HG03097 (cell line): ENCODE measurements around the gene NKIRAS1.

Experiments
- ATAC-seq: cut with Tn5 transposase; IDR thresholded peaks from one replicate; pipeline ENCODE4 v1.9.1; 2021; ENCODE audit not compliant: unreplicated experiment, low FRiP score

The NKIRAS1 gene

DNA sequence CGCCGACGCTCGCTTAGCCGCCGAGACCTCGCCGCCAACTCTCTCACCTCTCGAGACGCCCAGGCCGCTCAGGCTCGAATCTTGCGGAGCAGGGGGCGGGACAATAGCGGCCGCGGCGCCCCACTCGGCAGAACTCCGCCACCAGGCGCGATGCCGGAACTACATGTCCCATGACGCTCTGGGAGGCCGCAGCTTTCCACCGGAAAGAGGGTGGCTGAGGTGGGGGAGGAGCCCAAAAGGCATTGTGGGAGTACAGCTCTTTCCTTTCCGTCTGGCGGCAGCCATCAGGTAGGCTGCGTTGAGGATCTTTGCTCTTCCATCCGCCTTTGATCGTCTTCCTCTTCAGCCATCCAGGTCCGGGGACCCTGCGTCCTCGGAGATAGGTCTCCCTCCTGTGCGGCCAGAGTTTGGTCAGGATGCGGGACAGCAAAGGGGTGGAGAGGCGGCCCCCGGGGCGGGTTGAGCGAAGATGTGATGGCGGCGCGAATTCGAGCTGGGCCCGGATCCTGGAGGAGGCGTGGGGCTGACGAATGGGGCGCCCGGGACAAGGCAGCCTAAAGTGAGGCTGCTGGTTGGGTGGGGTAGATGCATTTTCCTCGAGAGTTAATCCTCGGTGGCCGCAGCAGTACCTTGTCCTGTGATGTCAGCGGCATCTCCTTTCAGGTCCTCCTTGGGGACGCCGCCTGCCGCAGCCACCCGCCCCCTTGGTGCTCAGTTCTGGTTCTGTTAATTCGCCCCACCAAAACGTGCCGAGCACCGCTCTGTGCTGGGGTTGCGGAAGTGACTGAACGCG, at the start of gene NKIRAS1, which contains the start of gene RPL15:
TSS of gene NKIRAS1 (minus strand) at position 105 of the 793 bp plus-strand sequence. CDS start 6,086 bp downstream, outside the sequence.
TSS of gene RPL15 (plus strand) at position 247 of the 793 bp plus-strand sequence. CDS start 728 bp downstream, outside the sequence.
- peak; percentile 95 for ATAC-seq

DNA sequence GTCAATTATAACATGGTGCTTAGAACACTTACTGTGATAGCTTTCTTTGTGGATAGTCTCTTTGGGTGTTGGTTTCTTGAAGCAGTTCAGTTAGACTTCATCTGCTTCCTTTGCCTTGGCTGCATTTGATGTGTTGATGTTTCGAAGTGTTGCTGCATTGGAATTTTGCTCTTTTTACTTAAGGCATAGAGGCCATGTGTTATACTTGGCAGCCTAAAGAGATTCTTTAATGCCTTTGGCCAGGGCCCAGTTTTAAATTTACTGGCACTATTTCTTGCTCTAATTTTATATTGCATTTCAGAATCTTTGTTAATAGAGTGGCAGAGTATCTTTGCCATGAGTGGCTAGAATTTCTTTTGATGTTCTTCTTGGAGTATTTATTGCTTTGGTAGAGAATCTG, 49.5 kb upstream of the NKIRAS1 start:
- no peak for ATAC-seq

- ATAC-seq = no peak
These were observed 47.9 kb upstream of the NKIRAS1 start for GRCh38 chr3:23964537-23965235.

DNA sequence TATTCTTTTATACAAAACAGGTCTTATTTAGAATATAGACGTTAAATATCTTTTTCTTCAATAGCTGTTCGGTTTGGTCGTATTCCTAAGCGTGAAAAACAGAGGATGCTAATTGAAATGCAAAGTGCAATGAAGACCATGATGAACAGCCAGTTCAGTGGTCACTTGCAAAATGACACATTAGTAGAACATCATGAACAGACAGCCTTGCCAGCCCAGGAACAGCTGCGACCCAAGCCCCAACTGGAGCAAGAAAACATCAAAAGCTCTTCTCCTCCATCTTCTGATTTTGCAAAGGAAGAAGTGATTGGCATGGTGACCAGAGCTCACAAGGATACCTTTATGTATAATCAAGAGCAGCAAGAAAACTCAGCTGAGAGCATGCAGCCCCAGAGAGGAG, 45.1 kb upstream of the NKIRAS1 start:
- ATAC-seq = no peak

- ATAC-seq = no peak
These were observed 44.3 kb upstream of the NKIRAS1 start for GRCh38 chr3:23961066-23961465.

- no peak for ATAC-seq
These were observed 43.9 kb upstream of the NKIRAS1 start for GRCh38 chr3:23960649-23961048.

DNA sequence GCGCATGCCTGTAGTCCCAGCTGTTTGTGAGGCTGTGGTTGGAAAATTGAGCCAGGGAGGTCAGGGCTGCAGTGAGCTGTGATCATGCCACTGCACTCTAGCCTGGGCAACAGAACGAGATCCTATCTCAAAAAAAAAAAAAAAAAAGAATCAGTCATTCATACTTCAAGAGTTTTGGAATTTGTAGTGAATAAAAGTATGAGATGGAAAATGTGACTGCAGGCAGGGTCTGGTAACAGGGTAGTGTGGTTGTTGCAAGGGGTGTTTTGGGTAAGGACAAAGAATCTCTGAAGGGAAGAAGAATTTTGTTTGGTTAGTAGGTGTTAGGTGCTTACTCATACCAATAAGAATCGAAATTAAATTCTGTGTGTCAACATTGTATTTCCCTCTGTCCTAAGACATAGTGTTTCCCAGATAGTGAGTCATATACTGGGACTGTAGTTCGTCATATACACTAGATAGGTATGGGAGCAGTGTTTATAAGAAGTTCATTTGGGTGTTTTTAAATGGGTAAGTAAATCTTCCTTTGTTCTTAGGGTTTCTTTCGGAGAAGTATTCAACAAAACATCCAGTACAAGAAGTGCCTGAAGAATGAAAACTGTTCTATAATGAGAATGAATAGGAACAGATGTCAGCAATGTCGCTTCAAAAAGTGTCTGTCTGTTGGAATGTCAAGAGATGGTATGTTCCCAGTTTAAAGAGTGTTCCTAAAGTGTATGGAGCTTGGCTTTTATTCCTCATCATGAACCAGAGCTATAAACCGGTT, 42.5 kb upstream of the NKIRAS1 start:
- no peak for ATAC-seq

GRCh38 chr3:23956701-23957100, 39.9 kb upstream of the NKIRAS1 start:
- no peak for ATAC-seq

DNA sequence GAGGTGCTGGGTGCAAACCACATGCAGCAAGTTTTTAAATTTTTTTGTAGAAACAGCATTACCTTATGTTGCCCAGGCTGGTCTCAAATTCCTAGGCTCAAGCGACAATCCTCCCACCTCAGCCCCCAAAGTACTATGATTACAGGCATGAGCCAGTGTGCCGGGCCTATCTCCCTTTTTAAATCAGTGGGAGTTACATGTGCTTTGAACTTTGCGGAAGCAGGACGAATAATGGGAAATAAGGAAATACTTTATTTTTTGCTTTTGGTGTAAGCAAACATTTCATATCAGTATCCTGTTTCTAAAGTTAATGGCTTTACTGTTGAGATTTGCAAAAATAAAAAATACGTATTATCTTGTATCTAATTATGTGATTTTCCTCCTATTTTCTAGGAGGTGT, 37.4 kb upstream of the NKIRAS1 start:
- ATAC-seq = no peak

DNA sequence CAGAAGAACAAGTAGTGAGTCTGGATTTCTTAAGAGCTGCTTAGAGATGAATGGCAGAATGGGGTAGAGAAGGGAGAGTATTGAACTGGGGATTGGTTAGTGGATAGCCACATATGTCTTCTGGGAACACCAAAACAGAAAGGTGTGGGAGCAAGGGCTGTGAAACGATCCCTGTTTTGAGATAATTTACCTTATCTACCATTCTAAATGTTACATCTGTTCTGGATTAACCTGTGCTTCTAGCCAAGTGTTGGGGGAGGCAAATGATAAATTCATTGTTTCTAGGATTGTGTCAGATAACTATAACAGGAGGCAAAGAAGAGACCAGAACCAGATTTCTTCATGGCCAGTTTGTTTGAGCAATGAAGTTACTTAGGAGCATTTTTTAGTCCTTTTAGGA, 36.7 kb upstream of the NKIRAS1 start:
- no peak for ATAC-seq

- ATAC-seq = peak; percentile 33
These were observed 35.9 kb upstream of the NKIRAS1 start for GRCh38 chr3:23952646-23953045.

DNA sequence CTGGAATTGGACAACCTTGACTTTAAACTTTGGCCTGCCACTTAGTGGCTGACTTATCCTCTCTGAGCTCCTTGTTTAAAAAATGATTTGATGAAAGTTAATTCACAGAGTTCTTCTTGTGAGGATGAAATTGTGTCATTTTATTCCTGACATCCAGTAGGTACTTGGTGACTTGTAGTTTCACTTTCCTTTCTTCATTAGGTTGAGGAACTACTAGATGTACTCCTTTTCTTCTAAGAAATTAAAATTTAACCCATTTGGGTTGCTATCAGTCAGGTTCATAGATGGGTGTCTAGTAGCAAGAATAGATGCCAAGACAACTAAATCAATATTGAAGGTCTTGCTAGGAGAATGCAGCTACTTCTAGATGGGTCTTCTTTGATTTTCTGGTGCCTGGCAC, 33.5 kb upstream of the NKIRAS1 start:
- ATAC-seq = peak; percentile 38

DNA sequence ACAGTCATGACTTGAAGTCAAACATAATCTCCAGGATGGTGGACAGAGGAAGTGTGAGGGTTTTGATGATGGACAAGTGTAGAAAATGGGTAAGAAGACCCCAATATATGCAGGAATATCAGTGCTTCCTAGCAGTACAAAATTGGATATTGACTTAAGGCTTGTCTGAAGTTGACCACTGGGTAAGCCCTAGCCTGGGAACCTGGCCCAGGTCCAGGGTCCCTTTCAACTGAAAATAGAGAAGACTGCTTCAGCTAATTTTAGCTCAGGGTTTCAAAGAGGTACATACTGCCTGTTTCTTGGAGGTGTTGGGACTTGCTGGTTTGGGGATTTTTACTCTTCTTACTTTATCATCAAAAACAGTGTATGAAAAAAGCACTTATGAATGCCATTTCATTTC, 33.0 kb upstream of the NKIRAS1 start:
- no peak for ATAC-seq

GRCh38 chr3:23948761-23949160, 32.0 kb upstream of the NKIRAS1 start:
- no peak for ATAC-seq

- peak; percentile 68 for ATAC-seq
These were observed 29.3 kb upstream of the NKIRAS1 start for GRCh38 chr3:23945913-23946687.

- ATAC-seq = no peak
These were observed 28.8 kb upstream of the NKIRAS1 start for GRCh38 chr3:23945663-23945912.

DNA sequence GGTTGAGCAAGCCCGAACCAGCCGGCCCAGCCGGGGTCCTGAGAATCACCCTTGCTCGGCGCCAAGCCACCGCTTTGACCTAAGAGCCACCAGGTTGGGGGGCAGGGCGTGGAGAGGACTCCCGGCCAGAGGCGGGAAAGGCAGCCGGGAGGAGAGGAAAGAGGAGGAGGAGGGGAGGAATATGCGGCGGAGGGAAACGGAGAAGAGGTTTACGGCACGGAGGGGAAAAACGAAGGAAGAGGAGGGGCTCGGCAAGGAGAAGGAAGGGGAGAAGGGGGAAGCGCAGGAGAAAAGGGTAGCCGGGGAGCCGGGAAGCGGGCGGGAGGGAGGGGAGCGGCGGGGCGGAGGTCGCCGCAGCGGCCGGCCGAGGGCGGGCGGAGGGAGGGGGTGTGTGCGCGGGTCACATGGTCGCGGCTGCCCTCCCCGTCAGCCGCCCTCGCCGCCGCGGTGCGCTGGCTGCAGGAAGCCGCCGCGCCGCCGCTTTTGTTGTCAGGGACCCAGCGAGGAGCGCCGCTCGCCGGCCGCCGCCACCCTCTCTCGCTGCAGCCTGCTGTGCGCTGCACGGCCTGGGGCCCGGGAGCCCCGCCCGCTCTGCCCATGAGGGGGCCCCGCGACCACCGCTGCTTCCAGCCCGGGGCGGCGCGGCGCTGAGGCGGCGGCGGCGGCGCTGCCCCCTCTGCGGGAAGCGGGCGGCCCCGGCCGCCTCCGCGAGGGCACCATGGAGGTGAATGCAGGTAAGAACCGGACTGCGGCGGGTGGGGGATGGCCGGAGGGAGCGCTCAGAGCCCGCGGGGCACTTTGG, 28.3 kb upstream of the NKIRAS1 start, which contains the start of gene NR1D2:
TSS of gene NR1D2 (plus strand) at position 426 of the 802 bp plus-strand sequence. CDS start at position 719, 293 bp downstream.
- ATAC-seq = peak; percentile 48

DNA sequence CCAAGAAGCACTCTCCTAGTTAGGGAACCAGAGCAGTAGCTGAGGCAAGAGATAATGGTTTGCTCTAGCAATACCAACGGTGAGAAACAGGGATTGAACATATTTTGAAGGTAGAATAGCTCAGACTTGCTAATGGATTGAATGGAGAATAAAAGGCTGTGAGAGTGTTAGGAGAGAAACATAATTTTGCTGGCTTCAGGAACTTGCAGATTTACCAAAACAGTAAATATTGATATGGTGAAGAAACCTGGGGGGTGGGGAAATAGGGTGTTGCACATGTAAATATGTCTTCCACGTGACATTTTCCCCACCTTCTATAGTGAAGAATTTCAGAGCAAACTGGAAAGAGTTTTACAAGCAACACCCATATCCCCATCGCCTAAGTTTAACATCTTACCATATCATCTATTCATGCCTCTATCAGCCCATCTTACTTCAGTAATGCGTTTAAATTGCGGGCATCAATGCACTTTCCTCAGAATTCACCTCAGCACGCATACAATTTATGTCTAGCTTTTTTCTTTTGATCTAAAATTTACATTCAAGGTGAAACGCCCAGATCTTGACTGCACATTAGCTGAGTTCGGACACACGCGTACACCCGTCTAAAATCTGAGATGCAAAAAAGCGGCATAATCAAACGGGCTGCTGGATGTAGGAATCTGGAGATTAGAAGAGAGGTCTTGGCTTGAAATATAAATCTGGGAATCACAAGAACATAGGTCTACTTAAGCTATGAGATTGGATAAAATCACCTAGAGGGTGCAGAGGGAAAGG, 27.4 kb upstream of the NKIRAS1 start:
- ATAC-seq = no peak

- no peak for ATAC-seq
These were observed 25.8 kb upstream of the NKIRAS1 start for GRCh38 chr3:23942546-23942945.
